ENCODE measurements around the gene SEC16A. TPM values are rescaled to one million over a fixed set of nuclear protein-coding genes. Genes with fewer than 3 reads are reported as not detected.

Gene SEC16A
- total and polyA plus RNA-seq, 4 donors = 21.7 to 96.1 (median 66.0) TPM

GRCh38 chr9:136429683-136430491, 53.0 kb downstream of the SEC16A start:
- Histone ChIP-seq H3K4me1 (ENCODE audit: control insufficient read depth in 4 of 4, insufficient read depth in 4 of 4, low read length in 3 of 4) (no peaks in the 10 kb centered on the region), H3K4me3 (ENCODE audit: low read depth in 1 of 3, low read length in 3 of 3) (no peak overlapping the region), H3K36me3 (ENCODE audit: control insufficient read depth in 4 of 4, insufficient read depth in 3 of 4, low read depth in 1 of 4, low read length in 3 of 4) (peaks cover 9 to 29% (median 13%) of the 10 kb centered on the region in 4 donors), H3K27ac (ENCODE audit: low read depth in 1 of 2, low read length in 2 of 2) (no peak overlapping the region), H3K9me3 (ENCODE audit: control insufficient read depth in 4 of 4, low read length in 3 of 4) (no peaks in the 10 kb centered on the region), H3K27me3 (ENCODE audit: control insufficient read depth in 4 of 4, insufficient read depth in 4 of 4, low read length in 3 of 4) (no peaks in the 10 kb centered on the region), H3K9ac (ENCODE audit: low read depth in 1 of 2, low read length in 2 of 2) (no peak overlapping the region)
- TF ChIP-seq JUND (IDR thresholded peaks at IDR 0.05) (no peak), YY1 (IDR thresholded peaks at IDR 0.05) (no peak), FOXA2 (IDR thresholded peaks at IDR 0.05) (no peak)
- 89% methylated on average over 32 of the region's 32 CpGs for WGBS
- no peak for DNase-seq (ENCODE audit: low spot score)

DNA sequence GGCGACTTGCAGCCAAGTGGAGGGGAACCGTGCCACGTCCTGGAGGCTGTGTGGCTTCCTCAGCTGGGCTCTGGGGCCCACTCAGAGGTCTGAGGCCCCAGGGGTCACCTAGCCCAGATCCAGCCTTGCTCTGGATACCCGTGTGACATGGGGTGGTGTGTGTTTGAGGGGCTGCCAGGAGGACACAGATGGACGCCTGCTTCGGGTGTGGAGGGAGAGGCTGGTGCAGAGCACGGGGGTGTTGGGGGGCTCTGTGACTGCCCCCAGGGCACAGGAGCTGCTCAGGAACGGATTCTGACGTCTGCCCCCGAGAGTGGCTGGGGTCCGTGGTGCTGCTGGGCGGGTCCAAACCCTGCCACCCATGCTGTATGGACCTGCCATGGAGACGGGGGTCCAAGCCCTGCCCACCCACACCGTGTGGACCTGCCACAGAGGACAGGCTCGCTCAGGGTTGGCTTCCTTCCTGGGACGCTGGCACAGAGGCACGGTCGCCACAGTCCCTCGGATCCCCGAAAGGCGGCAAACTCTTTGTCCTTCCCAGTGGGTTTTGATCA, 53.7 kb downstream of the SEC16A start:
- no peak overlapping the region for H3K9ac ChIP-seq (ENCODE audit: low read depth in 1 of 2, low read length in 2 of 2)
- H3K27ac ChIP-seq (ENCODE audit: low read depth in 1 of 2, low read length in 2 of 2) = no peak overlapping the region
- no peaks in the 10 kb centered on the region for H3K4me1 ChIP-seq (ENCODE audit: control insufficient read depth in 4 of 4, insufficient read depth in 4 of 4, low read length in 3 of 4)
- DNase-seq (ENCODE audit: low spot score) = no peak
- H3K4me3 ChIP-seq (ENCODE audit: low read depth in 1 of 3, low read length in 3 of 3) = no peak overlapping the region
- 94% methylated on average over 21 of the region's 21 CpGs for WGBS
- H3K9me3 ChIP-seq (ENCODE audit: control insufficient read depth in 4 of 4, low read length in 3 of 4) = no peaks in the 10 kb centered on the region
- TF ChIP-seq SP1 (IDR thresholded peaks at IDR 0.05) = no peak
- no peak for TF ChIP-seq FOXA1 (IDR thresholded peaks at IDR 0.05)
- TF ChIP-seq GABPA (IDR thresholded peaks at IDR 0.05 in 1 of 2, conservative IDR thresholded peaks at IDR 0.05 in 1 of 2) = no peak
- TF ChIP-seq, protein P1, sequence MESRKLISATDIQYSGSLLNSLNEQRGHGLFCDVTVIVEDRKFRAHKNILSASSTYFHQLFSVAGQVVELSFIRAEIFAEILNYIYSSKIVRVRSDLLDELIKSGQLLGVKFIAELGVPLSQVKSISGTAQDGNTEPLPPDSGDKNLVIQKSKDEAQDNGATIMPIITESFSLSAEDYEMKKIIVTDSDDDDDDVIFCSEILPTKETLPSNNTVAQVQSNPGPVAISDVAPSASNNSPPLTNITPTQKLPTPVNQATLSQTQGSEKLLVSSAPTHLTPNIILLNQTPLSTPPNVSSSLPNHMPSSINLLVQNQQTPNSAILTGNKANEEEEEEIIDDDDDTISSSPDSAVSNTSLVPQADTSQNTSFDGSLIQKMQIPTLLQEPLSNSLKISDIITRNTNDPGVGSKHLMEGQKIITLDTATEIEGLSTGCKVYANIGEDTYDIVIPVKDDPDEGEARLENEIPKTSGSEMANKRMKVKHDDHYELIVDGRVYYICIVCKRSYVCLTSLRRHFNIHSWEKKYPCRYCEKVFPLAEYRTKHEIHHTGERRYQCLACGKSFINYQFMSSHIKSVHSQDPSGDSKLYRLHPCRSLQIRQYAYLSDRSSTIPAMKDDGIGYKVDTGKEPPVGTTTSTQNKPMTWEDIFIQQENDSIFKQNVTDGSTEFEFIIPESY (IDR thresholded peaks at IDR 0.05) = no peak
- TF ChIP-seq TAF1 (conservative IDR thresholded peaks at IDR 0.05) = no peak
- TF ChIP-seq RAD21 (IDR thresholded peaks at IDR 0.05) = no peak
- TF ChIP-seq JUND (IDR thresholded peaks at IDR 0.05) = no peak
- TF ChIP-seq, protein P2, sequence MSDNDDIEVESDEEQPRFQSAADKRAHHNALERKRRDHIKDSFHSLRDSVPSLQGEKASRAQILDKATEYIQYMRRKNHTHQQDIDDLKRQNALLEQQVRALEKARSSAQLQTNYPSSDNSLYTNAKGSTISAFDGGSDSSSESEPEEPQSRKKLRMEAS (IDR thresholded peaks at IDR 0.05) = no peak
- TF ChIP-seq HNF4G (IDR thresholded peaks at IDR 0.05) = no peak
- TF ChIP-seq HNF4A (conservative IDR thresholded peaks at IDR 0.05) = no peak
- TF ChIP-seq CTCF (IDR thresholded peaks at IDR 0.05; ENCODE audit: low read depth, low read length, missing input control) = no peak
- no peak for TF ChIP-seq FOXA2 (IDR thresholded peaks at IDR 0.05)
- no peak for TF ChIP-seq RXRA (IDR thresholded peaks at IDR 0.05)
- TF ChIP-seq, protein P3, sequence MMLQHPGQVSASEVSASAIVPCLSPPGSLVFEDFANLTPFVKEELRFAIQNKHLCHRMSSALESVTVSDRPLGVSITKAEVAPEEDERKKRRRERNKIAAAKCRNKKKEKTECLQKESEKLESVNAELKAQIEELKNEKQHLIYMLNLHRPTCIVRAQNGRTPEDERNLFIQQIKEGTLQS (IDR thresholded peaks at IDR 0.05) = no peak
- TF ChIP-seq YY1 (IDR thresholded peaks at IDR 0.05) = no peak
- TF ChIP-seq, protein P4, sequence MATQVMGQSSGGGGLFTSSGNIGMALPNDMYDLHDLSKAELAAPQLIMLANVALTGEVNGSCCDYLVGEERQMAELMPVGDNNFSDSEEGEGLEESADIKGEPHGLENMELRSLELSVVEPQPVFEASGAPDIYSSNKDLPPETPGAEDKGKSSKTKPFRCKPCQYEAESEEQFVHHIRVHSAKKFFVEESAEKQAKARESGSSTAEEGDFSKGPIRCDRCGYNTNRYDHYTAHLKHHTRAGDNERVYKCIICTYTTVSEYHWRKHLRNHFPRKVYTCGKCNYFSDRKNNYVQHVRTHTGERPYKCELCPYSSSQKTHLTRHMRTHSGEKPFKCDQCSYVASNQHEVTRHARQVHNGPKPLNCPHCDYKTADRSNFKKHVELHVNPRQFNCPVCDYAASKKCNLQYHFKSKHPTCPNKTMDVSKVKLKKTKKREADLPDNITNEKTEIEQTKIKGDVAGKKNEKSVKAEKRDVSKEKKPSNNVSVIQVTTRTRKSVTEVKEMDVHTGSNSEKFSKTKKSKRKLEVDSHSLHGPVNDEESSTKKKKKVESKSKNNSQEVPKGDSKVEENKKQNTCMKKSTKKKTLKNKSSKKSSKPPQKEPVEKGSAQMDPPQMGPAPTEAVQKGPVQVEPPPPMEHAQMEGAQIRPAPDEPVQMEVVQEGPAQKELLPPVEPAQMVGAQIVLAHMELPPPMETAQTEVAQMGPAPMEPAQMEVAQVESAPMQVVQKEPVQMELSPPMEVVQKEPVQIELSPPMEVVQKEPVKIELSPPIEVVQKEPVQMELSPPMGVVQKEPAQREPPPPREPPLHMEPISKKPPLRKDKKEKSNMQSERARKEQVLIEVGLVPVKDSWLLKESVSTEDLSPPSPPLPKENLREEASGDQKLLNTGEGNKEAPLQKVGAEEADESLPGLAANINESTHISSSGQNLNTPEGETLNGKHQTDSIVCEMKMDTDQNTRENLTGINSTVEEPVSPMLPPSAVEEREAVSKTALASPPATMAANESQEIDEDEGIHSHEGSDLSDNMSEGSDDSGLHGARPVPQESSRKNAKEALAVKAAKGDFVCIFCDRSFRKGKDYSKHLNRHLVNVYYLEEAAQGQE (IDR thresholded peaks at IDR 0.05) = no peak
- no peaks in the 10 kb centered on the region for H3K27me3 ChIP-seq (ENCODE audit: control insufficient read depth in 4 of 4, insufficient read depth in 4 of 4, low read length in 3 of 4)
- H3K36me3 ChIP-seq (ENCODE audit: control insufficient read depth in 4 of 4, insufficient read depth in 3 of 4, low read depth in 1 of 4, low read length in 3 of 4) = peaks cover 12 to 35% (median 16%) of the 10 kb centered on the region in 4 donors

Measured in liver (tissue), 9 donors.